CD4-positive, alpha-beta T cell treated with Interleukin-15 for 4 hours (primary cell): ENCODE measurements around the gene ABCF1.

ENCODE experiments used
- DNase-seq: peaks from one replicate; pipeline ENCODE4 v3.0.0-alpha.2; 2020; ENCODE audit warnings: low spot score

Gene ABCF1

DNA sequence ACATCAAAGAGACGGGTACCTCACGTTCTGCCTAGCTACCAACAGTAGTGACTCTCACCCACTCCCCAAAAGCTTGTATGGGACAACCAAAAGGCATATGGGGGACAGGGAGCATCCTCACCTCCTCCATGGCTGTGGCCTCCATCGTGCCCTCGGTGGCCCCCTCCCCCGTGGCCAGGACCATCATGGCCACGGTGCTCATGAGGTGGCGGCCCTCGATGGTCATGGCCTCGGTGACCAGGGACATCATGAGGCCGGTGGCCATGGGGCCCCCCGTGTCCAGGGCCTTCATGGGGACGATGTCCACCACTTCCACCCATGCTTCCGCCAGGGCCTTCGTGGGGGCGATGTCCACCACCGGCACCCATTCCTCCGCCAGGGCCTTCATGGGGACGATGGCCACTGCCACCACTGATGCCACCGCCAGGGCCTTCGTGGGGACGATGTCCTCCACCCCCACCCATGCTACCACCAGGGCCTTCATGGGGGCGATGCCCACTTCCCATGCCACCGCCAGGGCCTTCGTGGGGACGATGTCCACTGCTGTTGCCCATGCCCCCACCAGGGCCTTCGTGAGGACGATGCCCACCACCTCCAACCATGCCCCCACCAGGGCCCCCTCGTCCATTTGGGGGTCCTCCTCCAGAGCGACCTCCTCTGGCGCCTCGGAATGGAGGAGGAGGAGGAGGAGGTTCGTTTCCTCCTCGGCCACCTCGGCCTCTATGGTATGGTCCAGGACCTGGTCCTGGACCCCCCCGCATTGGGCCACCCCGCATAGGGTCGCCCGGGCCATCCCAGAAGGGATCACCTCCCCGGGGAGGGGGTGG is 30.8 kb downstream of the ABCF1 start:
- no peak for DNase-seq

DNA sequence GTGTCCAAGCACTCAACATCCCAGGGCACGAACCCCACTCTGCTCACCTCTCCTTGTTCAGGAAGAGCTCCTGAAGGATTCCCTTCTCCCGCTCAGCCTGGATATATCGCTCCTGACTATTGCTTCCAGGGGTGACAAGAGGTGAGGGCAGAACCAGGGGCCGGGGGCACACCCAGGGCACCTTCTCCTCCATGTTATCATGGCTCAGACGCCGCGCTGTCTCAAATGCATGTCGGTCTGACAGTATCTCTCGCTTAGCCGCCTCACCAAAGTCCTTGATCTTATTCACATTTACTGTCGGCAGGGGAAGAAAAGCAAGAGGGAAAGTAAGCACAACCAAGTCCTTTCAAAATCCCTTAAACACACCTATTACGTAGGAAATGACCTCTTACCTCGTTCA is 32.7 kb downstream of the ABCF1 start:
- DNase-seq, result no peak

DNA sequence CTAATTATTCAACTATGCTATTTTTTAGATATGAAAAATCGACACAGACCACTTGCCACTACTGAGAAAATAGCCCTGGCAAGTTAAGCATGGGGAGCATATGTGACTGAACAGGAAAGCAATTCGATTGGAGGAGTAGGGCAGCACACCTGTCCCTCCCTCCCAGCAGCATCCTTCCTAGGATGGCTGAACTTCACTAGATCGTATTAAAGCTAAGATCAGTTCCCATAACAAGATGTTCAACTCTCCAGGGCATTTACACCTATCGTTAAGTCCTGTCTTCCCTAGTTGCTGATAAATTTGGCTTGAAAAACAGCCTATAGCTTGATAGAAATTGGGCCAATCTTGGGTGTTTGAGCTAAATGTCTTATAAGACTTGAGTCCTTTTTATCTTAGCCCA is 38.8 kb downstream of the ABCF1 start:
- no peak for DNase-seq

DNA sequence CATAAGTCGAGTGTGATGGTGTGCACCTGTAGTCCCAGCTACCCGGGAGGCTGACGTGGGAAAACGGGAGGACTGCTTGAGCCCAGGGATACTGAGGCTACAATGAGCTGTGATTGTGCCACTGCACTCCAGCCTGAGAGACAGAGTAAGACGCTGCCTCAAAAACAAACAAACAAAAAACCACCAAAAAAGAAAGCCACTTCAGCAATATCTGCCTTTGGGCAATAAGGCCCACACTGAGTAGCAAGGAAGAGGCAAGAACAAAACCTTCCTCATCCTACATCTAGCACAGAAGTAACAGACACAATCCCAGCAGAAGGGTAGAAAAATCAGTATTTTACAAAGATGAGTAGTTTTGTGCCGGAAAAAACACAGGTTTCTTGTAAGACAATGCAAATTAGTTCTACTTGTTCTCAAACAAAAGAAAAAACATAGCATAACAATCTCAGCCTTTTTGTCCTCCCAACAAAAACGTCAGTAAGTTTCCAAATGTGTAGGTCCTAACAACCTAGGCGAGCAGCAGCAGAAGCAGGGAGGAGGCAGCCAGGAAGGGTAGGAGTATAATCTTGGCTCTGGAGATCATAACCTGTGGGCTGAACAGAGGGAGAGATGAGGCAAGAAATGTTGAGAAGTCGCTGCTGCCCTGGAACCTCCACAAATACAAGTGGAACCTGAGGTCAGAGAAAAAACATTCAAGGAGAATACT is 40.1 kb downstream of the ABCF1 start:
- DNase-seq, result no peak

DNA sequence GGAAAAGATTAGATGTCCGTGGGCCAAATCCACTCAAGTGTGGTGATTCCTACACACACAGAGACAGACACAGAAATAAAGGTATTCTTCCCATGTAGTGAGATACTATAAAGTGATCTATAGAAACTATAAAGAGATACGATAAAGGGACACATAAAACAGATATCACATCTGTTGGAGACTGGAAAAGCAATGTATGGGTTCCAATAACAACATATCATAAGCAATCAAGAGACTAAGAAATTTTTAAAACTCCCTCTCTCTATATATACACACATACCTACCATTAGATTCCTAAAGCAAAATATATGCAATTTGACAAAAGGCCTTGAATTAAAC is 40.6 kb downstream of the ABCF1 start:
- DNase-seq, result no peak

DNA sequence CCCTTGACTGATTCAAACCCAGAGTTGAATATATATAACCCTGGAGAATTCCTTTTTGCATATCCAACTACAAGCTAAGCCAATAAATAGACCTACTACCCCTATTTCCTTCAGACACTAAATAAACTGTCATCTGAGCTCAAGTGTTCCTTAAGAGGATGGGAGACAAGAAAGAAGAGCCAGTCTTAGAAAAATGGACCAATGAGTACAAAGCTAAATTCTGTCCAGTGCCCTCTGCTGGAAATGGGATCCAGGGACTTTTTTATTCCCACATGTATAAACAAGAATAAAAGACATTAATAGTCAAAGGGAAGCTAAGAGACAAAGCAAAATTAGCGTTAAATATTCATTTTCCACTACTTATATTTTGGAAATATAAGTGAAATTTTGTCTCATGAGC is 41.0 kb downstream of the ABCF1 start:
- DNase-seq, result no peak

DNA sequence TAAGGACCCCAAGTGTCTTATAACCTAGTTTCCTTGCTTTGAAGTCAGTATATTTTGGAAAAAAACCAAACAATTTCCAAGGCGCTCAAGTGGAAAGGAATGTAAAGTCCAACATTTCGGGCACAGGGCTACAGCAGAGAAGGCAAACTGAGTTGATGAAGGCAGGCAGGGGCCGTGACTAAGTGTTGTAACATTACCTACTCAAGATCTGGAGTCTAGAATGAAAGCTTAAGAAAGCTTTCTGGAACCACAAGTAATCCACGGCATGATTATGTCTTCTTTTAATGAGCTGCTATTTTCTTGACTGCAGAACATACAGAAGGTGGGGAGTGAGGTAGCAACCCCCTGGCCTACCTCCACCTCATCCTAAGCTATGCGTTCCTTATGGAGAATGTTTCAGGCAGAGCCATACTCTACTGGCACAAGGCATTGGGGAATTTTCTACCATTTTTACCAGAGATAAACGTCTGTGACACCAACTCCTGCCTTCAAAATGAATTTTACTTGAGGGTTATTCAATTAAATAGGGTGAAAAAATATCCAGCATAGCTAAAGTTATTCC is 41.5 kb downstream of the ABCF1 start:
- DNase-seq, result no peak

DNA sequence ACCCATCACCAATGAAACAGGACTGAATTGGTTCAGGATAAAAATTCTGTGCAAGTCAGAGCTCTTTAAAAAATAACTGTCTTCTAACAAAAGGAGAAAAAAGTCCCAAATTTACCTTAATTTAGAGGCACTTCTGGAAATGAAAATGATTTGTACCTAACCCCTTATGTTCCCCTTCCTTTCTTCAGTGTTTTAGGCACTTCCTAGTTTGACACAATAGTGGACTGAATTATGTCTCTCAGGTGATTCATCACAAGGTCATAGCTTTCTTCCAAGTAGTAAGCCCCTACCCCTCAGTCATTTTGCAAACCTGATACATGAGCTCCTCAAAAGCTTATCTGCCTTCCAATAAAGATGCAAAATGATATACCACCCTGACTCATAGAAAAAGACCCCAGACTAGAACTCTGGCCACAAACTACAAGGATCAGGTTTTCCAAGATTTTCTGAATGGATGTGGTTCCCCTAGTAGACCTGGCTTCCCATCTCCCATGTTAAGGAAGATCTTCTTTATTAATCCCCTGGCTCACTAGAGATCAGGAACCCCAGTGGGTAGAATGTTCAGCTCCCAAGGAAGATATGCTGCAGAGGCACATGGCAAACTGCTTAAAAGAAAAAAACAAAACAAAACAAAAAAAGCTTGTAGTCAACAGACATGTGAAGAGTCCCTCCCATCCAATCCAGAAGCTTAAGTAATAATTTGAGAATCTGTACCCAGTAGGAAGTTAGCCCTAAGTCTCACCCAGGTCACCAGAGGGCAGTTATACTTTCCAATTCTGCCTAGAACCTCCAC is 42.2 kb downstream of the ABCF1 start:
- no peak for DNase-seq

DNA sequence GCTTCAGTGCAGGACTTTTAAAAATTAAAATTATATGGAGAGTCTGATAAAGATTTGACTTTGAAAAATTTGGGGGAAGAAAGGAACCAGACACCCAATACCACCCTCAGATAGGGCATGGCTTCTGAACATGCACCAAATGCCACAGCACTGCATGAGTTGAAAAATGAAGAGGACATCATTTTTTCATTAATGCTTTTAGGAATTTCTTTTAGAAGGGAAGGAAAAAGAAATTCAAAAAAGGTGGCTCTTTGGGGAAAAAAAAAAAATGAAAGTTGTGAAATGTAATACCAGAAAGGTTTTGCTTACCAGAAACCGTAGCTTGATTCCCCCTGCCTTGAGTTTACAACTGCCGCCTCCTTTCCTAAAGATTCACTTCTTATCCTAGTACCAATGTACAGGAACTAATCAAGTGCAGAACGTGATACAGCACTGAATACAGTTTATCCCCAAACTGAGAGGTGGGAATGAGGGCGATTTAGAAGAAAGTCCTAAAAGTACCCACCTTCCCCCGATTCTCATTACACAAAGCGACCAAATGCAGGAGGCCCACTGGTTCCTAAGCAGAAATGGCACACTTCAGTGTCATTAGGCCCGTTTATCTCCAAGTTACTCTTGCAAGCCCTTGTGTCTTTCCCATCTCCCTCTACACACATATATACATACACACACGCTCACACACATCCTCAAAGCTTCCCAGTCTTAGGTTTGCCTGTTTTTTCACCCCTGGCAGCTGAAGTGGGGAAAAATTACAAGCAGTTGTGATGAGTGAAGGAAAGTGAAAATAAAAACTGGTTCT is 43.0 kb downstream of the ABCF1 start:
- no peak for DNase-seq

DNA sequence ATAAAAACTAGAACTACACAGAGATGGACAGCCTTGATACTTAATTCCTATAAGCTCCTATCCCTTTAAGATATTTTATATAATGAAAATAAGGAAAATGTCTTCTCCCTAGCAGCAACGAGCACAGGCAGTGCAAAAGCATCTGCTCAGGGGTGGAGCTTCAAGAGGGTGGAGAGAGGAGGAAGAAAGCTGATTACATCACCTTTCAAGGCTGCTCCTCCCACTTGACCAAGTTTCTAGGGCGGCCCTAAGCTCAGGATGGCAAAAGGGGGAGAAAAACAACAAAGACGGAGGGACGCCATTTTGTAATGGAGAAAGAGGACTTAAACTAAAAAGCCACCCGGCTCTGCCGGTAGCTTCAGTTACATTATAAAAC is 43.6 kb downstream of the ABCF1 start:
- peak; percentile 94 for DNase-seq

DNA sequence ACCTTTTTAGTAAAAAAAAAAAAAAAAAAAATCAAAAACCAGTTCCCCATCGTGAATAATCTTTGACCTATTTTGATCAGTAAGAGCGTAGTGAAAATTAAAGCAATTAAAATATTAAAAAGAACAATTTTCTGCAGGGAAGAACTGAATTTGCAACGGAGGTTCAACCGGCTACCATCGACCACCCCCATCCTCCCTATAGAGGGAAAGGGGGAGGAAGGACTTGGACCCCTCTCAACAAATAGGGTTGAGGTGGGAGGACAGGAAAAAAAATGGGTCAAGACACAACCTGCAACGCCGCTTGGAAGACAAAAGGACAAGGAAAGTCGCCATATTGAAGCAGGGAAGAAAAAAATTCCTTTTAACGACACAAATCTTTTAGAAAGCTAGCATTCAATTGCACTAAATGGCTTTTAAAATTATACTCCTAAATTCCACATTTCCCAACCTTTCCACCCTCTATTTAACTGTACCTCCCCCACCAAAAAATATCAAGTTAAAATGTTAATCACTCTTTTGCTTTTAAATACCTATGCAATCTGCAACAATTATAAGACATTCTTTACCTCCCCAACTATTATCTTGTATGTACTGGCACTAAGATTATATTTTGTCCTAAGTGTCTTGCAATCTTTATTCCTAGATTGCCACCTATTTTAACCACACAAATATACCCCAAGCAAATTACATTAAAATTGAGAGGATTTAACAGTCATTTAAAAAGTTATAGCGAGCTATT is 44.1 kb downstream of the ABCF1 start:
- peak; percentile 50 for DNase-seq

DNA sequence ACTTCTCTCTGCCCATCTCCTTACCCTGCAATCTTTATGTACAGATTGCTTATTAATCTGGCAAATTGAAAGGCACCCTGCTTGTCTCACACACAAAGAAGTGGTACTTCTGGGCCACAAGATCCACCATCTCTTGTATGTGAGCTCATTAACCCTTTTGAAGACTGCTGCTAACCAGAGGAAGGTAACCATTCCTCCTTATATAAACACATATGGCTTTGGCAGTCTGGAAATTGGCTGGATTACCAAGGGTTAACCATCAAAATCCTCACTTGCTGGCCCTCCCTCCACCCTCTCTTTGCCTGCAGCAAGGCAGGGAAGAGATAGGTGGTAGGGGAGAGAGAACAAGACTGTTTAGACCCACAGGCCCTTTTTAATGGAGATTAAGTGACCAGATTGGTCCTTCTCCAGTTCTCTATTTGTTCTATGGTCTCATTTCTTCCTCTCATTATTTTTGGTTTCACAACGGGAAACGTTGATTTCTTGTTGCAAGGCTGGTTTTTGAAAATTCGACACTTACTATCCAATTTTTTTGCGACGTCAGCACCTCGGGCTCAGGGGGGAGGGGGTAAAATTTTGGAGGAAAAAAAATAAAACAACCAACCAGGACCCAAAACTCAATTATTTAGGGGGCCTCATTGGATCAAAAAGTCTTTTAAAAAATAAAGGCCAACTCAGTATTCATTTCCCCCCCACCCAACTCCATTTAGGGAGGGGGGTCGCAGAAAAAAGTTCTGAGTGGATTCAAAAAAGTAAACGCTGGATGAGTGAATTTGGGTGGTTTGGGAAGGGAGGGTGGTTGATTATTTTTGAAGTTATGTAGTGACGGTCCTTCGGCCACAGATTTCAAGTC is 44.9 kb downstream of the ABCF1 start:
- peak; percentile 57 for DNase-seq

DNA sequence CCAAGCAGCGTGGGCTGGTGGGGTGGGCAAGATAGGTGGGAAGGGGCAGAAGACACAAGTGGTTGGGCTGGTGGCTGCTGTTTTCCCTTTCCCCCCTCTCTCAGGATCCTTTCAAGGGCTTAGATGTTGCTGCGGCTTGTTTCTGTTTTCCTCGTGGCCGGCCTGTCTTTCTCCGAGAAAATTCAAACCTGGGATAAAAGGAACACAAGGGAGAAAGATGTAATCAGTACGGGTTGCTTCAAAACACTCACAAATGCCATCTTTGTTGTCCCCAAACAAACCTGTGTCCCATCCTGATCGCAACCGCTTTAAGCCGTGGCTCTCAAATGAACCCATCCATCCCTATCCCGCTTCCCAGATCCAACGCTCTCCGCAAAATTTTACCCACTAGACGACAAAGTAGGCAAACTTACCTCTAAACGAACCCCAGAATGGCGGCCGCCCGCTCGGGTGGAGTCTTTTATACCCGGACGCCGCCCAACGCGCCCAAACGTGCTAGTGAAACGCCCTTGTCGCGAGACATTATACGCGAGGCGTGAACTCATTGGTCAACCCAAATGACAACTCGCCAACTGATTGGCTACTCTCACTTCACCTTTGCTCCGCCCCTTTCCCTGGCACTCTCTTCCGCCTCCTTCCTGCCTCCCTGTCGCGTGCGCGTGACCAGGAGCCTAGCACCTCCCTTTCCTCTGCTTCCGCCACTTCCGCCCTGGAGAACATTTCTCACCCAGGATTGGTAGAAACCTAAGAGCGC is 45.7 kb downstream of the ABCF1 start, which contains the start of gene PPP1R10:
TSS of gene PPP1R10 (minus strand) at position 433 of the 754 bp plus-strand sequence. CDS start 7,299 bp downstream, outside the sequence.
- DNase-seq, result peak; percentile 100

DNA sequence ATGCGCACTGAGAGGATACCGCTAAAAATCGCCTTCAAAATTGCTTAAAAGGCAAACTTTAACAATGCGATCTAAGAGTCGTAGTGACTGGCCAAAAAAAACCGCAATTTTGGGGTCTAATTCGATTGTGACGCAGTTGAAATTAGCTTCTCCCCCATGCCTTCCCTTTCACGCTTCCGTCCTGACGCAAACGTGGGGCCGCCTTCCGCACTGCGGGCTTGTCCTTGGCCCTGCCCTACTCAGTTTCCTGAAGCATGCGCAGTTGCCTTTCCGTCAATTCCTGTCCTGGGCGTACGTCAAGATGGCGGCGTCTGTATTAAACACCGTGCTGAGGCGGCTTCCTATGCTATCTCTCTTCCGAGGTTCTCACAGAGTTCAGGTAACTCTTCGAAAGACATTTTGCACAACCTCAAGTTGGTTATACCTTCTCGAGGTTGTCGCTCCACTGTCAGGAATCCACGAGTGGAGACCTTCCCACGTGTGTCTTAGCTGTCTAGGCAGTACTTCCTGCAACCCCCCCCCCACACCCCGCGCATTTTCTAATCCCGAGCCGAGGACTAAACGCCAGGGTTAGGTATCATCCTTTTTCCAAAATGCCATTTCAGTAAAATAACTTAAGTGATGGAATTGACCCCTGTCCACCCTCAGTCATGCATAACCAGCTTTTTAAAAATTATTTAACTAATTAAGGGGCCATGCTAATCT is 46.5 kb downstream of the ABCF1 start, which contains the start of gene MRPS18B:
TSS of gene MRPS18B (plus strand) at position 276 of the 705 bp plus-strand sequence. CDS start at position 302, 26 bp downstream.
- DNase-seq, result peak; percentile 99

DNA sequence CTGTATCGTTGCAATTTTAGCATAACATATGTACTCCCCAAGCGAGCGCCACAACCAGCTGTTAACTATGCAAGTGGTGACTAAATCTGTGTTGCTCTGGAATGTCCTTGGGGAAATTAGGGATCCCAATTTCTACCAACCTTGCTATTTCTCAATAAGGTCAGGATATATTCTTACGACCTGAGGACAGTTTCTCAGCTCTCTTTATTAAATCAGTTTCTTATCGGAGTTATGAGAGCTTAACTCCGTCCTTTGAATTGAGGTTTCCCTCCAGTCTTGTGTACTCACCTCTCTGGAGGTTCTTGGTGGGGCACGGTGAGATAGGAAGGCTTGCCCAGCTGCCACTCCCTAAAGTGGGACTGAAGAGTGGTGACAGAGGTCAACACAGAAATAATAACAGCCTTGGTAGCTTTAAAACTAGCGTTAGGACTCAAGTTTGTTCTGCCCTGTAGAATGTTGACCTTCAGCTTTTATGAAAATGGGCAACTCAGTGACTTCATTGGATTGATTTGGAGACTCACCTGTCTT is 47.1 kb downstream of the ABCF1 start:
- no peak for DNase-seq

DNA sequence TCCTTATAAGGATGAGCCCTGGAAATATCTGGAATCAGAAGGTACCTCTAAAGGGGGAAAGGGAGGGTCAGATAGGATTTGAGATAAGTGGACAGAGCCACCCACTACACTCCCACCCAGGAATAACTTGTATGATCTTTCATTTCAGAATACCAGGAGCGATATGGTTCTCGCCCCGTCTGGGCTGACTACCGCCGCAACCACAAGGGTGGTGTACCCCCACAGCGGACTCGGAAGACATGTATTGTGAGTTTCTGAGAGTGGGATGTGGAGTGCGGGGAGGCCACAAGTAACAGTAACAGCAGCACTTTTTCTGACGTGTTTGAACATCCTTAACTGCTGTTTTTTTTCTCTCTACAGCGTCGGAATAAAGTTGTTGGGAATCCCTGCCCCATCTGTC is 48.3 kb downstream of the ABCF1 start:
- no peak for DNase-seq

DNA sequence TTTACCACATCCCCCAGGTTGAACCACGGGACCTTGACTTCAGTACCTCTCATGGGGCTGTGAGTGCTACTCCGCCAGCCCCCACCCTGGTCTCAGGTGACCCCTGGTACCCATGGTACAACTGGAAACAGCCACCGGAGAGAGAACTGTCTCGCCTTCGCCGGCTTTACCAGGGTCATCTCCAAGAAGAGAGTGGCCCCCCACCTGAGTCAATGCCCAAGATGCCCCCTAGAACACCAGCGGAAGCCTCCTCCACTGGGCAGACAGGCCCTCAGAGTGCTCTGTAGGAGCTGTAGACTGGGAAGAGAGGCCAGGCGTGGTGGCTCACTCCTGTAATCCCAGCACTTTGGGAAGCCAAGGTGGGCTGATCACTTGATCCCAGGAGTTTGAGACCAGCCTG is 54.3 kb downstream of the ABCF1 start:
- no peak for DNase-seq
